ENCODE data around the gene ZNF699.

ZNF699 gene

DNA sequence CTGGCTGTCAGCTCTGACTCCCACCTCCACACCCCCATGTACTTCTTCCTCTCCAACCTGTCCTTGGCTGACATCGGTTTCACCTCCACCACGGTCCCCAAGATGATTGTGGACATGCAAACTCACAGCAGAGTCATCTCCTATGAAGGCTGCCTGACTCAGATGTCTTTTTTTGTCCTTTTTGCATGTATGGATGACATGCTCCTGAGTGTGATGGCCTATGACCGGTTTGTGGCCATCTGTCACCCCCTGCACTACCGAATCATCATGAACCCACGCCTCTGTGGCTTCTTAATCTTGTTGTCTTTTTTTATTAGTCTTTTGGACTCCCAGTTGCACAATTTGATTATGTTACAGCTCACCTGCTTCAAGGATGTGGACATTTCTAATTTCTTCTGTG, 58.4 kb downstream of the ZNF699 start:
- H3K4me1 ChIP-seq (ENCODE audit: control insufficient read depth, insufficient read depth, low read length), result no peaks in the 10 kb centered on the region
- H3K36me3 ChIP-seq (ENCODE audit: control insufficient read depth, insufficient read depth, low read length), result no peaks in the 10 kb centered on the region
- peaks cover 17% of the 10 kb centered on the region for H3K9me3 ChIP-seq (ENCODE audit: control insufficient read depth, insufficient read depth, low read length)
- no peak overlapping the region for H3K9ac ChIP-seq (ENCODE audit: low read depth, low read length)
- no peak overlapping the region for H3K4me3 ChIP-seq (ENCODE audit: low read depth, low read length)
- H3K27me3 ChIP-seq (ENCODE audit: control insufficient read depth, insufficient read depth, low read length), result no peaks in the 10 kb centered on the region

DNA sequence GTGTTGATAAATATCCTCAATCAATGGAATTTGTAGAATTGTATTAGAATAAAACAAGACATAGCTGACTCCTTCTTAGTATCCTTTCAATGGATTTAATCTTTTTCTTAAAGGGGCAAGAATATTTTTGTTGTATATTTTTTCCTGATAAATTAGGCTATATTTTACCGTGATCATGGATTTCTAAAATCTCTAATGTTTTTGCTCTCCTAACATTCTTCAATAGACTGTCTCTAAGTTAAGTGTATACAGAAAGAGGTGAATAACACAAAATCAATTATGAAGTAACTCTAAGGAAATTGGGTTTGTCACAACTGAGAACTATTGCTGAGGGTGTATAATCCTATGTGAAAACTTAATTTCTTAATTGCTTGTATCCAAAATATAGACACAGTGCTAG, 59.0 kb downstream of the ZNF699 start, which contains the start of gene OR7E24:
Gene OR7E24 (plus strand): TSS at position 301 of the 400 bp plus-strand sequence. CDS start 114 bp downstream, outside the sequence.
- Histone ChIP-seq H3K9ac (ENCODE audit: low read depth, low read length) (no peak within 1 kb of the TSS), H3K4me3 (ENCODE audit: low read depth, low read length) (no peak within 1 kb of the TSS), H3K4me1 (ENCODE audit: control insufficient read depth, insufficient read depth, low read length) (no peaks in the 10 kb centered on the region), H3K27me3 (ENCODE audit: control insufficient read depth, insufficient read depth, low read length) (no peaks in the 10 kb centered on the region), H3K36me3 (ENCODE audit: control insufficient read depth, insufficient read depth, low read length) (no peaks in the 10 kb centered on the region), H3K9me3 (ENCODE audit: control insufficient read depth, insufficient read depth, low read length) (peaks cover 13% of the 10 kb centered on the region)
